ENCODE data around the gene GRAP2. TPM values are rescaled to one million over a fixed set of nuclear protein-coding genes. Genes with fewer than 3 reads are reported as not detected.

The GRAP2 gene
- polyA plus RNA-seq, 1 donor (not counting 4 experiments of a cell fraction or from before 2014, with no cell fraction given): not detected

DNA sequence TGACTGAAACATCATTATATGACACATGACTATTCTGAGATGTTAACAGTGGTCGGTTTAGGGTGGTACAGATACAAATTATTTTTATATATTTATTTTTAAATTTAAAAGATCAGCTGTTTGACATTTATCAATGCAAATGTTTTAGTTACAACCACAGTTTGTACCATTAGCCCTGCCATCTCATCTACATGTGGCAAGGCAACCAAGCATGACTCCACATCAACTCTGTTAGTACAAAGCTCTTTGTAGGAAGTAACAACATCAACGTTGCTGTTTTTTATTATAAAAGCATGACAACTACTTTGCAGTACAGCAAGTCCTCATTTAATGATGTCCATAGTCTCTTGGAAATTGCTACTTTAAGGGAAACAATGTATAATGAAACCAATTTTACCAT is 48.1 kb upstream of the GRAP2 start:
- dilution Hi-C loops (cut with MboI; ENCODE audit: extremely low pct_ligation_motif_present, low sequenced_read_pairs): no loop called here
- FAIRE-seq (no peak), DNase-seq (ENCODE audit: low read depth, low spot score) (no peak)
- H3K4me2 ChIP-seq (ENCODE audit: control insufficient read depth, extremely low read depth, insufficient read depth, low read depth, low read length): no peak overlapping the region
- no peak overlapping the region for H3K27ac ChIP-seq (ENCODE audit: control insufficient read depth, insufficient read depth, low read length)
- no peaks in the 10 kb centered on the region for H3K27me3 ChIP-seq (ENCODE audit: control insufficient read depth, extremely low read depth, insufficient read depth, low read length)
- no peaks in the 10 kb centered on the region for H3K9me1 ChIP-seq (ENCODE audit: control insufficient read depth, extremely low read depth, insufficient read depth, low read length)
- no peak overlapping the region for H3K9ac ChIP-seq (ENCODE audit: control insufficient read depth, extremely low read depth, insufficient read depth, low read length)
- H2AFZ ChIP-seq (ENCODE audit: control insufficient read depth, low read length): no peak overlapping the region
- H4K20me1 ChIP-seq (ENCODE audit: control insufficient read depth, extremely low read depth, insufficient read depth, low read length): no peaks in the 10 kb centered on the region
- H3K9me3 ChIP-seq (ENCODE audit: control insufficient read depth, low read depth, low read length): no peaks in the 10 kb centered on the region
- H3K4me3 ChIP-seq (ENCODE audit: control insufficient read depth in 2 of 3, extremely low read depth in 1 of 3, insufficient read depth in 2 of 3, low read depth in 1 of 3, low read length in 3 of 3): no peak overlapping the region
- TF ChIP-seq, protein P1, sequence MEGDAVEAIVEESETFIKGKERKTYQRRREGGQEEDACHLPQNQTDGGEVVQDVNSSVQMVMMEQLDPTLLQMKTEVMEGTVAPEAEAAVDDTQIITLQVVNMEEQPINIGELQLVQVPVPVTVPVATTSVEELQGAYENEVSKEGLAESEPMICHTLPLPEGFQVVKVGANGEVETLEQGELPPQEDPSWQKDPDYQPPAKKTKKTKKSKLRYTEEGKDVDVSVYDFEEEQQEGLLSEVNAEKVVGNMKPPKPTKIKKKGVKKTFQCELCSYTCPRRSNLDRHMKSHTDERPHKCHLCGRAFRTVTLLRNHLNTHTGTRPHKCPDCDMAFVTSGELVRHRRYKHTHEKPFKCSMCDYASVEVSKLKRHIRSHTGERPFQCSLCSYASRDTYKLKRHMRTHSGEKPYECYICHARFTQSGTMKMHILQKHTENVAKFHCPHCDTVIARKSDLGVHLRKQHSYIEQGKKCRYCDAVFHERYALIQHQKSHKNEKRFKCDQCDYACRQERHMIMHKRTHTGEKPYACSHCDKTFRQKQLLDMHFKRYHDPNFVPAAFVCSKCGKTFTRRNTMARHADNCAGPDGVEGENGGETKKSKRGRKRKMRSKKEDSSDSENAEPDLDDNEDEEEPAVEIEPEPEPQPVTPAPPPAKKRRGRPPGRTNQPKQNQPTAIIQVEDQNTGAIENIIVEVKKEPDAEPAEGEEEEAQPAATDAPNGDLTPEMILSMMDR (optimal IDR thresholded peaks at IDR 0.05 in 1 of 3, IDR thresholded peaks at IDR 0.05 in 1 of 3, conservative IDR thresholded peaks at IDR 0.05 in 1 of 3; ENCODE audit: extremely low read depth in 1 of 3, insufficient read depth in 2 of 3, low read length in 3 of 3): no peak
- TF ChIP-seq EZH2 (IDR thresholded peaks at IDR 0.05; ENCODE audit: low read length): no peak
- H3K4me1 ChIP-seq (ENCODE audit: control insufficient read depth, extremely low read depth, insufficient read depth, low read length): no peaks in the 10 kb centered on the region
- H3K36me3 ChIP-seq (ENCODE audit: control insufficient read depth in 2 of 2, extremely low read depth in 1 of 2, insufficient read depth in 2 of 2, low read length in 2 of 2): no peaks in the 10 kb centered on the region
- H3K79me2 ChIP-seq (ENCODE audit: control insufficient read depth, insufficient read depth, low read length): no peaks in the 10 kb centered on the region

DNA sequence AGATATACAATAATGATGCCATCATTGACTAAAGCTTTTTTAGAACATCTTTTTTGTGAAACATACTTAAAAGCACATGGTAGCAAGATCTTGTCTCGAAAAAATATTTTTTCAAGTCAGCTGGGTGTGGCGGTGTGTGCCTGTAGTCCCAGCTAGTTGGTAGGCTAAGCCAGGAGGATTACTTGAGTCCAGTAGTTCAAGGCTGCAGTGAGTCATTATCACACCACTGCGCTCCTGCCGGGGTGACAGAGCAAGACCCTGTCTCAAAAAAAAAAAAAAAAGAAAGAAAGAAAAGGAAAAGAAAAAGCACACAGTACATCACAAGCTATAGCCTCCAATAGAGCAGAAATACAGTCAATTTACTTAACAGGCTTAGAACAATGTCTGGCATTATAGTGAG is 44.3 kb upstream of the GRAP2 start:
- no peak for DNase-seq (ENCODE audit: low read depth, low spot score)

More for the DNA sequence above, 44.3 kb upstream of the GRAP2 start:
- Histone ChIP-seq H3K36me3 (ENCODE audit: control insufficient read depth in 2 of 2, extremely low read depth in 1 of 2, insufficient read depth in 2 of 2, low read length in 2 of 2) (no peaks in the 10 kb centered on the region), H3K9me1 (ENCODE audit: control insufficient read depth, extremely low read depth, insufficient read depth, low read length) (no peaks in the 10 kb centered on the region), H3K9ac (ENCODE audit: control insufficient read depth, extremely low read depth, insufficient read depth, low read length) (no peak overlapping the region), H3K27me3 (ENCODE audit: control insufficient read depth, extremely low read depth, insufficient read depth, low read length) (no peaks in the 10 kb centered on the region), H3K4me2 (ENCODE audit: control insufficient read depth, extremely low read depth, insufficient read depth, low read depth, low read length) (no peak overlapping the region), H2AFZ (ENCODE audit: control insufficient read depth, low read length) (no peak overlapping the region), H4K20me1 (ENCODE audit: control insufficient read depth, extremely low read depth, insufficient read depth, low read length) (no peaks in the 10 kb centered on the region), H3K27ac (ENCODE audit: control insufficient read depth, insufficient read depth, low read length) (no peak overlapping the region), H3K4me3 (ENCODE audit: control insufficient read depth in 2 of 3, extremely low read depth in 1 of 3, insufficient read depth in 2 of 3, low read depth in 1 of 3, low read length in 3 of 3) (no peak overlapping the region), H3K4me1 (ENCODE audit: control insufficient read depth, extremely low read depth, insufficient read depth, low read length) (no peaks in the 10 kb centered on the region), H3K9me3 (ENCODE audit: control insufficient read depth, low read depth, low read length) (no peaks in the 10 kb centered on the region), H3K79me2 (ENCODE audit: control insufficient read depth, insufficient read depth, low read length) (no peaks in the 10 kb centered on the region)
- TF ChIP-seq, protein P1 (optimal IDR thresholded peaks at IDR 0.05 in 1 of 3, IDR thresholded peaks at IDR 0.05 in 1 of 3, conservative IDR thresholded peaks at IDR 0.05 in 1 of 3; ENCODE audit: extremely low read depth in 1 of 3, insufficient read depth in 2 of 3, low read length in 3 of 3): no peak
- no peak for FAIRE-seq
- dilution Hi-C loops (cut with MboI; ENCODE audit: extremely low pct_ligation_motif_present, low sequenced_read_pairs): no loop called here

Measured in keratinocyte (primary cell).